ENCODE results near the gene C1orf105.

C1orf105 gene

GRCh38 chr1:172397633-172398032 lies 22.9 kb upstream of the C1orf105 start:
- DNase-seq = no peak

DNA sequence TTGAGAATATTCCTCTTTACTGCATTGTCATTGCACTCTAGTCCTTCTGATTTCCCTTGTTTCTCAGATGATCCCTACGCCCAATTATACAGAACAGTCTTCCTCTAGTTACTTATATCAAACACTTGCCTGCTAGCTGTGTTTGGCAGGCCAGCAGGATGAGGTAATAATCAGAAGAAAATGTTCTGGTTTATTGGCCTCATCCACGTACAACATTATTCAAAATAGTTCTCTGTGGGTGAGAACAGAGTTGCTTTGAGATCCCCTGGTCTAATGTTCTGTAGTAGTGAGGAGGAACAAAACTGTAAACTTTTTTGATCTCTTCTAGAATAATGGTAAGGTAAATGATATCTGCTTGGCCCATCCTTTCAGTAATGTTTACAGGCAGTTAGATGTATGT lies 22.3 kb upstream of the C1orf105 start:
- no peak for DNase-seq

GRCh38 chr1:172398970-172399755 lies 21.3 kb upstream of the C1orf105 start:
- no peak for DNase-seq

GRCh38 chr1:172399756-172400721 lies 20.4 kb upstream of the C1orf105 start:
- DNase-seq = no peak

GRCh38 chr1:172400722-172401105 lies 19.8 kb upstream of the C1orf105 start:
- no peak for DNase-seq

- DNase-seq = no peak
These were observed 19.0 kb upstream of the C1orf105 start for GRCh38 chr1:172401477-172401876.

DNA sequence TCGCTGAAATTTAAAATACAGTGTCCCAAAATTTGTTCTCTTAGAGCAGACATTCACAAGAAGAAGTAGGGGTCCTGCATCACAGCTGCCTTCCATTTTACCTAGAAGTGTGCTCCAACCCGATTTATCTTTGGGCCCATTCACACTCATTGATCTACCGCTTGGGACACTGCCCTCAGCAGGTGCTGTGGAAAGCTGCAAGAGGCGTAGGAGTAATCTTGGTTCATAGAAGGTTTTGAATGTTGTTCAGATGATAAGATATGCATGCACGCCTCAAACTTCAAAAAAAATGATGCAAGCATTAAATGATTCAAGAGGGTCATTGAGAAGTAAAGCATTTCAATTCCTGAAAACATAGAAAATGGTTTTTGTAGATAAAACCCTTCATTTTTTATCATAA lies 18.6 kb upstream of the C1orf105 start:
- DNase-seq = no peak

DNA sequence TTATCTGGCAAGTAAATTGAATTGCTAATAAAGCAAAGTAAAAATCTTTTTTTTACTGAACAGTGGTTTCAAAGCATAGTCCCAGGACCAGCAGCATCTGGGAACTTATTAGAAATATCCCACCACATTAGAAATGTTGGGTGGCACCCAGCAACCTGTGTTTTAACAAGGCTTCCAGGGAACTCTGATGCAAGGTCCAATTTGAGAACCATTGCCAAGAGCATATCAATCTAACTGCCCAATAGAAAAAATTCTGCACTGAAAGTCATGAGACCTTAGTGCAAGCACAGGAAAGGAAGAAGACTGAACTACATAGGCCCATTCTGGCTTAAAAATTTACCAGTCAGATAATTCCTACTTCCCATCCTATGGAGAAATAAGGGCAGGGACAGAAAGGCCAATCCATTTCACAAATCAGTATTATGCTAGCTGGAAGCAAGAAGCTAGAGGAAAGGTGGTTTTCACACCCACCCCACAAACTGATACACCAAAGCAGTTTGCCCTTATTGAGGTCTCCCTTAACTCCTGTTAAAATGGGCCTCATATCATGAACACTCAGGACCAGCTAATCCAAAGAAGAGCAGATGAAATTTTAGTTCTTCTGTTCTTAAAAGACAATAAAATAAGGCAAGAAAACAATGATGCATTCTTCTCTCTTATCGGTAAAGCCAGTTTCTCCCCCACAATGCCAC lies 17.5 kb upstream of the C1orf105 start:
- DNase-seq = no peak

- no peak for DNase-seq
These were observed 16.4 kb upstream of the C1orf105 start for GRCh38 chr1:172404121-172404520.

DNA sequence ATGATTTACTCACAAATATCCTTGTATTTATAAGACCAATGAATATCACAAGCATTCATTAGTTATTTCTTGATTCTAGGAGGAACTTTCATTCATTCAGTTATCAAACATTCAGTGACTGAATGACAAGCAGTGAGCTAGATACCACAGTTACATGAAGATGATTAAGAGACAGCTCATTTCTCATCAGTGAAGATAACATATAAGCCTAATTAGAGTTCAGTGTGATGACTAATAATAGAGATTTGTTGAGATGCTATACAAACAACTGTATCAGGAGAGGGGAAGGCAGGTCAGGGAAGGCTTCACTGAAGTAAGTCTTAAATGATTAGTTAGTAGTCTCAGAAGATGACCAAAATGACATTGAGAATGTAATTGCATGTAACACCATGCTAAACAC lies 14.6 kb upstream of the C1orf105 start:
- no peak for DNase-seq

DNA sequence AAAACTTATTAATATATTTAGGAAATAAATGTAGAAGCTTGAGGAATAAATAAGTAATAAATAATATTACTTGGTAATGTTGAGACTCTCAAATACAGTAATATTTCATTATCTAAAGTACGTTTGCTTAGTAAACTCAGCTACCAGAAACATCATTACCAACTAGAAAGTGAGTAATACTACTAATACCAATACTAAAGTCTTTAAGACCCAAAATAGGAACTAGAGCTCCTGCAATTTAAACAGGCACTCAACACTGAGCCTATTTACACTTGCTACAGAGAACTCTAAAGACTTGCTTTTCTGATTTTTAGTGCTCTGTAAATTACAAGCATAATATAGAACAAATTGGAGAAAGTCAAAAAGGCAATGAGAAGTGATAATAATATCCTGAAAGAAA lies 13.5 kb upstream of the C1orf105 start:
- no peak for DNase-seq

DNA sequence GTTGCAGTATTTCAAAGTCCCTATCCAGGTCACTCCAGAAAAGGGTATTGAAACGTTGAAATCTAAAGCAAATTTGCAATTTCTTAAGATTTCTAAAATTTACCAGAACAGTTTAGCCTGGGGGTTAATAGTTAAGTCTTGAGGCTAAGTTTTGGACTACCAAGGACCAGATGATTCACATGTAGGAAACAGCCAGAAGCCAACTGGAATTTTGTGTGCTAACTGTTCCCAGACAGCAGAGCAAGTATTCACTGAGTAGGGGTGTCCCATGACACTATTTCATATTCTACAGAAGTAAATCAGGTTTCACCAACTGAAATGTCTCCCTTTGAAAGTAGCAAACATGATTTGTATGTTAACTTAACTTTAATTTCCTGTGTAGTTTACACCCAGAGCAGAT lies 11.5 kb upstream of the C1orf105 start:
- no peak for DNase-seq

DNA sequence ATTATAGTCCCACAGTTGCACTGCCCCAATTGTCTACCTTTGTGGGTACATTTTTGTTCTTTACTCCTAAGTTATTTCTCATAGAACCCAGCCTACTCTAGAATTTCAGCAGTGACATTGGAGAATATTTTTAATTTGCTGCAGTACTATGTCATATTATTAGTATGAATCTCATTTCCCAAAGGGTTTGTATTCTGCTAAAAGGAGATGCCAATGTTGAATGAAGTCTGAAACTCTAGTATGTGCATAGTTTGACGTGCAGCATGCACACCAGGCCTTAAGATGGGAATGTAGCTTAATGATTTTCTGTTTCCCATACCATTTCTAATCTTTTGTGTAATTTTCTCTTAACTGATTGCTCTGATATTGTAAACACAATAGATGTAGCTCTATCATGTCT lies 10.5 kb upstream of the C1orf105 start:
- no peak for DNase-seq

DNA sequence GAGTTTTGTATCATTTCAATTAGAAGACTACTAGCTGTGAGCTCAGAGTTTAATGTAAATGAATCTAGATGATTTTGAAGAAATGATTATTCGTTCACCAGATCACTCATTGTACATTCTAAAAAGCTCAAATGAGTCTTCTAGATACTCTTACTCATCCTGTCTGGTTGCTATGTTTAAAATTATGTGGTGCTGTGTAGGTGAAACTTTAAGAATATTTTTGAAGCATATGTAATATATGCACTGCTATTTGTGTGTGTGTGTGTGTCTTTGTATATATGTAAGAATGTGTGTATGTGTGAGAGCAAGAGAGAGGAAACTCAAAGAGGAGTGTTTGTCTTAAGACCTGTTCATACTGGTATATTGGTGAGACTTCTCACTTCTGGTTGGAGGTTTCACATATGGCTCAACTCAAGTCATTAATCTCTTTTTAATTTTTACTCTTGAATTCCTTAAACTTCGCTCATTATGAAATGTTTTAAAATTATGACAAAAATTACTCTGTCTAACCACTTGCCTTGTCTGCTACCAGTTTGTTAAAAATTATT lies 8.6 kb upstream of the C1orf105 start:
- DNase-seq = no peak

- no peak for DNase-seq
These were observed 6.2 kb upstream of the C1orf105 start for GRCh38 chr1:172414331-172414730.

GRCh38 chr1:172416496-172417035 lies 3.9 kb upstream of the C1orf105 start:
- DNase-seq = no peak

DNA sequence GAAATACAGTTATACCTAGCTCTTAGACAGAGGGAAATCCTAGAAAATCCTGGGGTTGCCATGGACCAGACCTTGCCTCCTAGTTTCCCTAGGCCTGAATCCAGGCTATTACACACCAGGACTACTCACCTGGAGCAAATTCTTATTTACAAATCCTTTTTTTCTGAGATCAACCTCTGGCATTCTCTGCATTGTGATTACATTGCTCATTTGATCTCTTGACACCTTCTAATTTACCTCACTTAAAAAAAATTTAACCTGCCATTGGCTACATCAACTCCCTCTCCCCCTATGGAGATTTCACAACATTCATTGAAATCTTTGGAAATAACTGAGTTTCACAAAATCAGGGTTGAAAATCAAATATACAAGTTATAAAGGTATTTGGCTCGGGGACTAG lies 2.9 kb upstream of the C1orf105 start:
- no peak for DNase-seq

DNA sequence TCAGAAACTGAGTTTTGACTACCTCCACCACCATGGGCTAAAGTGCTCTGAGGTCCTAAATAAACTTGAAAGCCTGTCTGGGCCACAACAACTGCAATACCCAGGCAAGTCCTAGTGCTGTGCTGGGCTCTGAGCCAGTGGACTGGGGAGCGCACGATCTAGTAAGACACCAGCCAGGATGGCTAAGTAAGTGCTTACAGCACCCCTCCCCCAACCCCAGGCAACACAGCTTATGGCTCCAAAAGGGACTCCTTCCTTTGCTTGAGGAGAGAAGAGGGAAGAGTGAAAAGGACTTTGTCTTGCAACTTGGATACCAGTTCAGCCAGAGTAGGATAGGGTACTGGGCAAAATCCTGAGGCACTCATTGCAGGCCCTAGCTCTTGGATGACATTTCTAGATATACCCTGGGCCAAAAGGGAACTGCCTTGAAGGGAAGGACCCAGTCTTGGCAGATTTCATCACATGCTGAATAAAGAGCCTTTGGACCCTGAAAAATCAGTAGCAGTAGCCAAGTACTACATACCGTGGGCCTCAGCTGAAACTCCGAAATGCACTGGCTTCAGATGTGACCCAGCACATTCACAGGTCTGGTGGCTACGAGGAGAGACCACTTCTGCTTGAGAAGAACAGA lies 1.6 kb downstream of the C1orf105 start:
- no peak for DNase-seq

- no peak for DNase-seq
These were observed 2.9 kb downstream of the C1orf105 start for GRCh38 chr1:172423336-172423735.

- no peak for DNase-seq
These were observed 4.9 kb downstream of the C1orf105 start for GRCh38 chr1:172425339-172425738.

DNA sequence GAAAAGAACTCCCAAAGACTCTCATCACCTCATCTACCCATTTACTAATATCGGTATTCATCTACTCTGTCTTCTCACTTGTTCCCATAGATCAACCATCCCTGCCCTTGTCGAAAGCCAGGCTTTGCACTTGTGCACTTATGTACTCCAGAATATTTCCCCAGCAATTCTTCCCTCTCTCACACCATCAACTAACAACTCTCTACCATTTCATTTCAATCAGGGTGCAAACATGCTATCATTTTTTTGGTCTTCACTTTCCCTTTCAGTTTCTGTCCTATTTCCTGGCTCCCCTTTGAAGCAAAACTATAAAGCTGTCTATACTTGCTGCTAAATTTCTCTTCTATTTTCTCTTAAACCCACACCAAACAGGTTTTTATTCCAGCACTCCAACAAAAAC lies 6.7 kb downstream of the C1orf105 start:
- DNase-seq = no peak
